Omental fat pad (tissue), 4 donors: ENCODE data around the gene PHC3. TPM values are rescaled to one million over a fixed set of nuclear protein-coding genes. Genes with fewer than 3 reads are reported as not detected.

ENCODE experiments used
- ATAC-seq: fragments of 150-250 bp; one replicate; pipeline ENCODE4 v1.9.1; 2016; ENCODE audit warnings: mild to moderate bottlenecking, moderate library complexity; ENCODE audit not compliant: low FRiP score
- DNase-seq: peaks from one replicate; pipeline ENCODE4 v3.0.0-alpha.2; 2019; ENCODE audit warnings: low spot score
- total RNA-seq, 4 donors: library from RNA; depleted of rRNA; stranded (reverse); fragments of >200 nt; gene quantifications; one replicate each; pipeline ENCODE4 v1.1.0, GENCODE V29; 2016
- TF ChIP-seq, protein P1 (sequence below), 3 donors: fragments of 450-650 bp; IDR thresholded peaks; one replicate each; pipeline ENCODE4 v1.5.1; 2016 to 2017; ENCODE audit warnings: antibody characterized with exemption in 3 of 3, mild to moderate bottlenecking in 3 of 3, moderate library complexity in 2 of 3

Gene PHC3
- total RNA-seq, 4 donors from 2014 or later: 48.6 to 56.7 (median 50.9) TPM

DNA sequence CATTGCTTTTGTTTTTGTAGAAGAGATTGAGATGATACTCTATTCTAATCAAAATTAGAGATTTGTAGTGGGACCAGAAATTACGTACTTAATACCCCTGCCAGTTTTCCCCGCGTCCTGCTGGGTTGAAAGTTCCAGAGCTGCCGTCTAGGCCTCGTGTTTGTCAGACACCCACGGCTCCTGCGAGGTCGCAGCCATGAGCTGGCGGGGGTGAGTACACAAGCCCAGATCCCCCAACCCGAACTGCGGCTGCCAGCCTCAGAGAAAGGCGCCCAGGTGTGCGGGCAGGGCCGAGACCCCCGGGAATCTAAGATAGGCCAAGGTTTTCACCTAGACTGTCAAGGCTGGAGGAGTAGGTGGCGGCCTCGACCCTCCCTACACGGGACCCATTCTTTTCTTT lies 117.4 kb downstream of the PHC3 start:
- TF ChIP-seq, protein P1, sequence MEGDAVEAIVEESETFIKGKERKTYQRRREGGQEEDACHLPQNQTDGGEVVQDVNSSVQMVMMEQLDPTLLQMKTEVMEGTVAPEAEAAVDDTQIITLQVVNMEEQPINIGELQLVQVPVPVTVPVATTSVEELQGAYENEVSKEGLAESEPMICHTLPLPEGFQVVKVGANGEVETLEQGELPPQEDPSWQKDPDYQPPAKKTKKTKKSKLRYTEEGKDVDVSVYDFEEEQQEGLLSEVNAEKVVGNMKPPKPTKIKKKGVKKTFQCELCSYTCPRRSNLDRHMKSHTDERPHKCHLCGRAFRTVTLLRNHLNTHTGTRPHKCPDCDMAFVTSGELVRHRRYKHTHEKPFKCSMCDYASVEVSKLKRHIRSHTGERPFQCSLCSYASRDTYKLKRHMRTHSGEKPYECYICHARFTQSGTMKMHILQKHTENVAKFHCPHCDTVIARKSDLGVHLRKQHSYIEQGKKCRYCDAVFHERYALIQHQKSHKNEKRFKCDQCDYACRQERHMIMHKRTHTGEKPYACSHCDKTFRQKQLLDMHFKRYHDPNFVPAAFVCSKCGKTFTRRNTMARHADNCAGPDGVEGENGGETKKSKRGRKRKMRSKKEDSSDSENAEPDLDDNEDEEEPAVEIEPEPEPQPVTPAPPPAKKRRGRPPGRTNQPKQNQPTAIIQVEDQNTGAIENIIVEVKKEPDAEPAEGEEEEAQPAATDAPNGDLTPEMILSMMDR (IDR thresholded peaks at IDR 0.05): no peak
- ATAC-seq (no peak), DNase-seq (no peak)

DNA sequence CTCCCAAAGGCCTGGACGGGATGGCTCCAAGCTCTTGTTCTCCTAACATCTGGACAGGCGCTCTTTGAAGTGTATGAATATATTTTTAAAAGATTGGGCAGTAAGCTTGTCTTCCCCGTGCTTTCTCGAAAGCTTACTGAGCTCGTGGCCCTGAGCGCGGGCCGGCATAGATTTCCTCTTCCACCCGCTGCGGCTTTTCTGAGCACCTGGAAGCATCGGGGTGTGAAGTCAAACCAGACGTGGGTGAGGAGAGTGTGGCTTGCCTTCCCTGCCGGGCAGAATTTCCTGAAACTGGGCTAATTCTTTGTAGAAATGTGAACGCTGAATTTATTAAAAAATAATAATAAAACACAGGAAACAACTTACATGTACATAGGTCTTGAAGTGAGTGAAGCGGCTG lies 117.8 kb downstream of the PHC3 start:
- TF ChIP-seq, protein P1 (IDR thresholded peaks at IDR 0.05): no peak
- ATAC-seq (no peak), DNase-seq (no peak)

DNA sequence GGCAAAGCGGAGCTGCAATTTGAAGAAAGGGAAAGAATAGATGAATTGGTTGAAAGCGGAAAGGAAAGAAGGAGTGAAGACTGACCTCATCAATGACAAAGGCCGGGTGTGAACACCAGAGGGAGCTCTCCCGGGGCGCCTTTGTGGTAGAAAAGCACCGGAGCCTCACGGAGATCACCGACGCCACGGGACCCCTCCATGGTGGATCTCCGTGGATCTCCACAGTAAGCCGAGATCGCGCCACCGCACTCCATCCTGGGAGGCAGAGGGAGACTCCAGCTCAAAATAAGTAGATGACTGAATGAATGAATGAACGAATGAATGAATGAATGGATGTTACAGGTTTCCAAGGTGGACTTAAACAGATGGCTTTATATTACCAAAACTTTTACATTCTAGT lies 118.8 kb downstream of the PHC3 start:
- ATAC-seq: no peak

DNA sequence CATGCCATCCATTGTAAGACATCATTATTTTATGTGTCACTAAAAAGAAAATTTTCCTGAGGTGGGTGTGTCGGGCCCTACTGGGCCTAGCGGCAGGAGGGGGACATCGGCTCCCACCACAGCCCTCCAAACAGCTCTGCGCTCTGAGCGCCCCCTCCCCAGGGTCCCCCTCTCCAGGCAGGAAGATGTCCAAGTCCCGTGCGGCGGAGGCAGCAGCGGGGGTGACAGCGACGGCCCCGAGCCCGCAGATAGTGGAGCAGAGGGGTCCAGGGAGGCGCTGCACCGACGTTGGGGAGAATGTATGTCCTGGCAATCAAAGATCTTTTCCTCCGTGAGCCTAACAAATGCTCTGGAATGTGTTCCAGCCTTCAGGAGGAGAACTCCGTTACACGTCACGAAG lies 119.5 kb downstream of the PHC3 start:
- ATAC-seq (no peak), DNase-seq (no peak)
- TF ChIP-seq, protein P1 (IDR thresholded peaks at IDR 0.05): no peak

More for the DNA sequence above, 118.8 kb downstream of the PHC3 start:
- DNase-seq: no peak
- TF ChIP-seq, protein P1 (IDR thresholded peaks at IDR 0.05): no peak

DNA sequence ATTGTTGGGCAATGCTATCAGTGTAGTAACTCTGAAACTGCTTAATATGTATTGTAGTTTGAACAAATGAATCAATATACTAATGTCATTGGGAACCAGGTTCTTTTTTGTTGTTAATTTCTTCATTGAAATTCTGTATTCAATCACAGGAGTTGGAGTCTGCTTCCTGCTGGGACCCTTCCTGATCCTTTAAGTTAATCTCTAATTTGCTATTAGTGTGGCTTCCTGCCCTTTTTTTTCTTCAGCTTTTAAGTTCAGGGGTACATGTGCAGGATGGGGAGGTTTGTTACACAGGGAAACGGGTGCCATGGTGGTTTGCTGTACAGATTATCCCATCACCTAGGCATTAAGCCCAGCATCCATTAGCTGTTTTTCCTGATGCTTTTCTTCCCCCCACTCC lies 122.1 kb downstream of the PHC3 start:
- TF ChIP-seq, protein P1 (IDR thresholded peaks at IDR 0.05): no peak
- ATAC-seq: no peak
- no peak for DNase-seq

DNA sequence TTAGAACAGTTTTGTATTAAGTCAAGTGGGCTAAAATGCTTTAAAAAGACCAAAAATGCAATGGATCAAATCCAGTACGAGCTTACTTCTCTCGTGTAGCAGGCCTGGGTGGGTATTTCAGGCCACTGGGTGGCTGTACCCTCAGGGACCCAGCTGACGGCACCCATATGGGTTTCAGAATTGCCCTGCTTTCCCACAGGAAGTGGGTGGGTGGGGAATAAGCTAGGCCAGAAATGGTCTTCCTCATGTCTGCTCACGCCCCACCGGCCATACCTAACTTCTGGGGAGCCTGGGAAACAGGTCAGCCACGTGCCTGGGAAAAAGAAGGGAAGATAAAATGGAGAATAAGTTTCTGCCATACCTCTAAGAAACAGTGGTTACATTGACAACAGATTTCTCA lies 123.4 kb downstream of the PHC3 start:
- TF ChIP-seq, protein P1 (IDR thresholded peaks at IDR 0.05): no peak

DNA sequence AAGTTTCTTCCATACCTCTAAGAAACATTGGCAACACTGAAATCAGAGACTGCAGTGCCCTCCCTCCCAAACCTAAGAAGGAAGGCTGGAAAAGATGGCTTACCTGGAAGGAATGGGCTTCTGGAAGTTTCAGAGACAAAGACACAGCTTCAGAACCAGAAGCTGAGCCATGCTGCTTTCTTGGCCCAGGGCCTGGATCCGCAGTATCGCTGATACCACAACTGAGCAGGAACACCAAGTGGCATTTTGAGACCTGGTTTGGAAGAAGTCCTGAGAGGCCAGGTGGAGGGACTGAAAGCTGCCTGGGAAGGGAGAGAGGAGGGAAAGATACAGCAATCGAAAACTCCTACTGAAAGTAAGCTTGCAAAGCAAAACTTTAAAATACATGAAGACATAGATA lies 124.0 kb downstream of the PHC3 start:
- TF ChIP-seq, protein P1 (IDR thresholded peaks at IDR 0.05): no peak
- no peak for DNase-seq
- ATAC-seq: no peak

More for the DNA sequence above, 123.4 kb downstream of the PHC3 start:
- DNase-seq: no peak
- no peak for ATAC-seq
